Astrocyte of the spinal cord (primary cell): ENCODE measurements around the gene FGD6.

Experiments
- DNase-seq: peaks from one replicate; pipeline ENCODE4 v3.0.0; 2011; ENCODE audit warnings: low read depth, low spot score
- H3K4me3 ChIP-seq: 2 replicates; pipeline ENCODE4 v1.5.1; 2011; ENCODE audit warnings: low read depth, mild to moderate bottlenecking, low read length, moderate library complexity
- CTCF ChIP-seq: IDR thresholded peaks from 2 replicates; pipeline ENCODE4 v1.5.1; 2012; ENCODE audit warnings: low read depth, mild to moderate bottlenecking, low read length, inconsistent platforms
- in situ Hi-C: cut with HindIII; loops from 2 replicates; pipeline ENCODE4 v1.10.0; 2017; ENCODE audit warnings: low sequenced_read_pairs

Gene FGD6

GRCh38 chr12:95227818-95228356 lies 10.6 kb upstream of the FGD6 start:
- no peak for DNase-seq
- in situ Hi-C loops, result no loop called here
- no peak for TF ChIP-seq CTCF
- H3K4me3 ChIP-seq, result no peak overlapping the region

GRCh38 chr12:95225645-95226212 lies 8.5 kb upstream of the FGD6 start:
- no peak for DNase-seq
- in situ Hi-C loops, result no loop called here
- no peak overlapping the region for H3K4me3 ChIP-seq
- no peak for TF ChIP-seq CTCF

DNA sequence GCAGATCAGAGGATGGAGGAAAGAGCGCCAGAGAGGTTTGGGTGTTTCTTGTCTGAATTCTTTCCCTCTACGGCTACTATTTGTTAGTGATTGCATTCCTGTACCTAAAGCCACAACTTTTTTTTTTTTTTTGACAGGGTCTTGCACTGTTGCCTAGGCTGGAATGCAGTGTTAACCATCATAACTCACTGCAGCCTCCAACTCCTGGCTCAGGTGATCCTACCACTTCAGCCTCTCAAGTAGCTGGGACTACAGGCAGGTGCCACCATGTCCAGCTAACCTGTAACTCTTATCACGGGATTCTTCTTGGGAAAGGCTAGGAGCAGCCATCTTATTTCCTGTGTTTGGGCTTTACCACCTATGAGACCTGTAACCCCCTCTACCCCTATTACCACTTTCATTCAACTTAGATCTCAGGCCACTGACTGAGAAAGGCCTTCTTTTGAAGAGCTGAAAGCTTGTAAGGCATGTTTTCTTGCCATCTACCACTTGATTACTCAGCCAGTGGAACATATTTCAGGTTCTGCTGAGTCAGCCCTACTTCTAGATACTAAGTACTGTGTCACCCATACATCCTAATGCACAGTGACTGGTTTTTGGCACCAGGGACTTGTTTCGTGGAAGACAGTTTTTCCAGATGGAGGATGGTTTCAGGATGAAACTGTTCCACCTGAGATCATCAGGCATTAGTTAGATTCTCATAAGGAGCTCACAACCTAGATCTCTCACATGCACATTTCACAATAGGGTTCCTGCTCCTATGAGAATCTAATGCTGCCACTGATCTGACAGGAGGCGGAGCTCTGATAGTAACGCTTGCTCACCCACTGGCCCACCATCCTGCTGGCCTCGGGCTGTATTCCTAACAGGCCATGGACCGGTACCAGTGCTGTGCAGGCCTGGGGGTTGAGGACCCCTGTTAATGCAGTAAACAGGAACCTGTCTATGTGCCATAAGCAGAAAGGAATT lies 7.2 kb upstream of the FGD6 start:
- TF ChIP-seq CTCF, result no peak
- in situ Hi-C loops, result no loop called here
- peak; percentile 75 for DNase-seq
- H3K4me3 ChIP-seq, result no peak overlapping the region

- DNase-seq, result no peak
- no peak overlapping the region for H3K4me3 ChIP-seq
- in situ Hi-C loops, result no loop called here
- no peak for TF ChIP-seq CTCF
Measured at GRCh38 chr12:95220726-95221125, 3.5 kb upstream of the FGD6 start.

DNA sequence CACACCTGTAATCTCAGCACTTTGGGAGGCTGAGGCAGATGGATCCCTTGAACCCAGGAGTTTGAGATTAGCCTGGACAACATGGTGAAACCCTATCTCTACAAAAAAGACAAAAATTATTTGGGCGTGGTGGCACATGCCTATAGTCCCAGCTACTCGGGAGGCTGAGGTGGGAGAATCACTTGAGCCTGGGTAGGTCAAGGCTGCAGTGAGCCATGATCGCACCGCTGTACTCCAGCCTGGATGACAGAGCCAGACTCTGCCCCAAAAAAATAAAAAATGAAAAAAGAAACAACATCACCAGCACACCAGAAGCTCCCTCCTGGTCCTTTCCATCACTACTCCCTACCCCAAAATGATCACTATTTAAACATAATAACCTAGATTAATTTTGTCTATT lies 2.9 kb upstream of the FGD6 start:
- in situ Hi-C loops, result no loop called here
- H3K4me3 ChIP-seq, result no peak overlapping the region
- TF ChIP-seq CTCF, result no peak
- no peak for DNase-seq

DNA sequence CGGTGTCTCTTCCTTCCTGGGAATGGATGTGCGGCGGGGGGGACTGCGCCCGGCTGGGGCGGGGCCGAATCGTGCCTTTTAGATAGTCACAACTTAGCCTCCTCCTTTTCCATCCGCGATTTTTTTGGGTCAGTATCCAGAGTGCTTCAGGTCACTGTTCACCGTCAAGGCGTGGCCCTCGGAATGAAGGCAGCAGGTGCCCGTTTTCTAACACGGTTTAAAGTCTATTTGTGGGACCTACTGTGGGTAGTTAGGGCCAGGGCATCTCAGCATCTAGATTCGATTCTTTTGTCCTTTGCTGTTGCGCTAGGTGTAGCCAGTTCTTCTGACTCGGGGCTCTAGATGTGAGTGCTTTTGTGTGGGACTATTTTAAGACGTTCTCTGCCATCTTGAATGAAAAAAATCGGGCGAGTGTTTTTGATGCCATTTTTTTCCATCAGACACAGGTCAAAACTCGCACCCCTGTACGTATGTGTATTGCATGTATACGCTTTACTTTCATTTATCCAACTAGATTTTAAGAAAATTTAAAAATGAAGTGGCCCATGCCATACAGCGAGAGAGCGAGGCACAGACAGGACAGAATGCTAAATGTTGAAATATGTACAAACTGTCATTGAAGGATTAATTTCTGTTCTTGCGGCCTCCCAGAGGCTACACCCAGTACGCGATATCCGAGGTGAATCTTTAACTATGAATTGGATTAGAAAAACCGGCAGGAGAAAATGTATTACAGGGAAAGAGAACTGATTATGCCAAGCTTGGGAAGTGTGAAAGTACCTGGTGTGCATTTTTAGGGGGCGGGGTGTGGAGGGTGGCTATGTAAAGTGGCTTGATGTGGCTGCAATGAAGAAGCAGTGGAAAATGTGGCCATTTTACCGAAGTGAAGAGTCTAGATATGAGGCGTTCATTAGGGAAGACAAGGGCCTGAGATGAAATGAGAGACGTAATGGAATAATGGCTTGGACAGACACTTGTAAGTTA lies 1.2 kb upstream of the FGD6 start:
- peak overlapping the region; percentile 88 for H3K4me3 ChIP-seq
- DNase-seq, result peak; percentile 80
- in situ Hi-C loops, result no loop called here
- no peak for TF ChIP-seq CTCF
